Measurements from ENCODE around the gene CACNG3.
"Not testable (repeated sequence)": the region's sequence is repeated elsewhere in the genome, so short reads cannot be mapped to it uniquely, and the experiment has no call there.

CACNG3 gene

GRCh38 chr16:24255456-24256371 lies at the start of gene CACNG3:
Gene CACNG3 (plus strand): TSS chr16:24256335. CDS start chr16:24256755, 420 bp downstream.
- peak; percentile 9 for DNase-seq

GRCh38 chr16:24206926-24207325 lies 49.2 kb upstream of the CACNG3 start:
- DNase-seq = no peak

- no peak for DNase-seq
Observed at GRCh38 chr16:24208710-24209109, 47.4 kb upstream of the CACNG3 start.

DNA sequence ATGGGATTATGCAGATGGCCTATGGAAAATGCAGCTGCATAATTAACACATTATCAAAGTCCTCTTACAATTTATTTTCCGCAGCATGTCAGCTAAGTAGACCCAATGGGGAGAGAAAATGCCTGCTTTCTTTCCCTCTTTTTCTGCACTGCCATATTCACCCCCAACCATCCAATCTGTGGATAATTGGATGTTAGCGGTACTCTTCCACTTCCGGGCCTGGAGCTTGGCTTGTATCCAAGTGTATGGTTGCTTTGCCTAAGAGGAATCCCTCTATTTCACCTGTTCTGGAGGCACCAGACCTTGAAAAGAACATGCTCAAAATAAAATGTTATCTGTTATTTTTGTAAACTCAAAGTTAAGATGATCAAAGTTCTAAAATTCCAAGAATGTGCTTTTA lies 41.1 kb upstream of the CACNG3 start:
- DNase-seq = no peak

DNA sequence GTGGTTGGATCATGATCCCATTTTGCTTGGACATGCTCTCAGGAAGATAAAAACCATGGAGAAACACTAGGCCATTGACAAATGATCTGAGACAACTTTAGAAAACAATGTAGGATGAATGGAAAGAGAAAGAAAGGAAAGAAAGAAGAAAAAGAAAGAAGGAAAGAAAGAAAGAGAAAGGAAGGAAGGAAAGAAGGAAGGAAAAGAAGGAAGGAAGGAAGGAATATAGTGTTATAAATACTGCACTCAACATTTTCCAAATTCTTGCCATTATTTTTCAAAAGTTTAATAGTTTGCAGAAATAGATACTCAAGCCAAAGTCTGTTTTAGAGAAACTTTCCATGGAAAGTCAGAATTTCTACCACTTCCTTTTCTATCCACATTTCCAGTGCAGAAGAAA lies 39.2 kb upstream of the CACNG3 start:
- DNase-seq = no peak

DNA sequence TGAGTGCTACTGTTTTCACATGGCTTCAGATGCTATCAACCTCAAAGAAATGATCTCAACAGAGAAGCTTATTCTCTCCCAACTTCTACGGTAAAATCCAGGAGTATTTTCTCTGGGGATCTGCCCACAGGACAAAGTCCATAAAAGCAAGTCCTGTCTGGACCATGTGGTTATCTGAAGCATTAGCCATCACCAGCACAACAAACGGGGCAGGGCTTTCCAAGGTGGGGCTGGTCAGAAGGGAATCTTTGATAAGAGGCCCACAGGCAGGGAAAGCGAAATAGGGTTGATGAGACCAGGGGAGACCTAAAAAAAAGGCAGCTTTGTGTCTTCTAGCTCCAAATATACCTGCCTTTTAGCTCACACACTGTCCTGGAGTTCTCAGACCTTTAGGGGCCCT lies 38.7 kb upstream of the CACNG3 start:
- no peak for DNase-seq

- no peak for DNase-seq
Observed at GRCh38 chr16:24218299-24218698, 37.8 kb upstream of the CACNG3 start.

- no peak for DNase-seq
Observed at GRCh38 chr16:24221219-24221618, 34.9 kb upstream of the CACNG3 start.

- DNase-seq = no peak
Observed at GRCh38 chr16:24228514-24228913, 27.6 kb upstream of the CACNG3 start.

DNA sequence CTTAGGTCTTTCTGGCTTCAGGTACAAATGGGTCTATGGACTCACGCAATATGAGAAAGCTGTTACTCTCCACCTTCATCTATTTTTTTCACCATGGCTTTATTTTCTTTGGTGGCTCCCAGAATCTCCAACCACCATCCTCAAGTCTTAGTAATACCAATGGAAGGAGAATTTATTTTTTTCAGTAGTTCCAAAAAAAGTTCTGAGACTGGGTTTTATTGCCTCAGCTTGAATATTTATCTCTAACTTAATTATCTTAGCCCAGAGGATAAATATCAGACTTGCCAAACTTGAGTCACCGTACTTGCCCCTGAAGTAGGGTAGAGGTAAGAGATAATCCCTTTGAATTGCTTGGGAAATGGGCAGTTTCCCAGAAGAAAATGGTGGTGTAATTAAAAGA lies 23.2 kb upstream of the CACNG3 start:
- DNase-seq = no peak

DNA sequence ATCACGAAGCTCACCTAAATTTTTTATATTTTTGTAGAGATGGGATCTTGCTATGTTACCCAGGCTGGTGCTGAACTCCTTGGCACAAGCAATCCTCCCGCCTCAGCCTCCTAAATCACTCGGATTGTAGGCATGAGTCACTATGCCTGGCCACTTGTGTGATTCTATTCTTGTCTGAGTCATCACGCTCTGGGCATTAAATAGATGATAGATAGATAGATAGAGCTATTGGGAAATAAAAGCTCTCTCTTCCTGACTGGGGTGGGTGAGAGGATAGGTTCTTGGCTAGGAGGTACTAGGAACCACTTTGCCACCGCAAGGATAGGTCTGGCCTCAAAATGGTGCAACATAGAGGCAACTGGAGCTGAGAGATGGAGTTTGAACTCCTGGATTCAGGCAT lies 21.4 kb upstream of the CACNG3 start:
- DNase-seq = no peak

- DNase-seq = no peak
Observed at GRCh38 chr16:24235806-24236205, 20.3 kb upstream of the CACNG3 start.

- DNase-seq = not testable (repeated sequence)
Observed at GRCh38 chr16:24238846-24239245, 17.3 kb upstream of the CACNG3 start.

- DNase-seq = no peak
Observed at GRCh38 chr16:24246911-24247607, 9.1 kb upstream of the CACNG3 start.

DNA sequence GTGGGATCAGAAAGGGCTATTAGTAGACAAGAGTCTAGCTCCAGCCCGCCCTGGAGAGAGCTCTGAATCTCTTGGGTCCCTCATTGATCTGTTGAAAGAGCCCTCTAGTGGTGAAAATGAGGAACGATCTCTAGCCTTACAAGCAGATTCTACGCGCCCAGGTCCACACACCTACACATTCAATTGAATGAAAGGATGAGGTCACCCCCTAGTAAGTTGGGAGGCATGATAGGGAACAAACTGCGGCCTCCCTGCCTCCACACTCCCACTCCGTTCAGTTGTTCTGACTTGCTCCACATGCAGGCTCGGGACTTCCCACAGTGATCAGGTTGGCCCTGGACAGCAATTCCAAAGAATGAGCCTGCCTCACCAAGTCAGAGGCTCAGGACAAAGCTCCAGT lies 2.9 kb upstream of the CACNG3 start:
- peak; percentile 5 for DNase-seq

- DNase-seq = no peak
Observed at GRCh38 chr16:24257958-24258357, 1.8 kb downstream of the CACNG3 start.

GRCh38 chr16:24258791-24259190 lies 2.7 kb downstream of the CACNG3 start:
- no peak for DNase-seq

DNA sequence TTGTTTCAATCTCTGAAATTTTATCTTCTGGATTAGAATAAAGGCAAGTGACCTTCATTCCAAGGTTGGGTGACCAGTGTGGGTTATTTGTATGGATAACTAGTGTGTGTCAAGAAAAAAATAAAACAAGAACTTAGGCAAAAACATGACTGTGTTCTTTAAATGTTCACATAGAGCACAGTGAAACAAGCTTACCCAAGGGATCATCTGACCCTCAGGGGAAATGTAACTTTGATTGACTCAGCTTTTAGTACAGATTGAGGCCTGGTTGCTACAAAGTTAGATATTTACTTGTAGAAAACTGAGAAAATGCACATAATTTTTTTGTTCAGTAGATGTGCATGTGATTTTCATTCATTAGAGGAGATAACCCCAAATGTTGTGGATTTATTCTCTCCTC lies 6.7 kb downstream of the CACNG3 start:
- no peak for DNase-seq

DNA sequence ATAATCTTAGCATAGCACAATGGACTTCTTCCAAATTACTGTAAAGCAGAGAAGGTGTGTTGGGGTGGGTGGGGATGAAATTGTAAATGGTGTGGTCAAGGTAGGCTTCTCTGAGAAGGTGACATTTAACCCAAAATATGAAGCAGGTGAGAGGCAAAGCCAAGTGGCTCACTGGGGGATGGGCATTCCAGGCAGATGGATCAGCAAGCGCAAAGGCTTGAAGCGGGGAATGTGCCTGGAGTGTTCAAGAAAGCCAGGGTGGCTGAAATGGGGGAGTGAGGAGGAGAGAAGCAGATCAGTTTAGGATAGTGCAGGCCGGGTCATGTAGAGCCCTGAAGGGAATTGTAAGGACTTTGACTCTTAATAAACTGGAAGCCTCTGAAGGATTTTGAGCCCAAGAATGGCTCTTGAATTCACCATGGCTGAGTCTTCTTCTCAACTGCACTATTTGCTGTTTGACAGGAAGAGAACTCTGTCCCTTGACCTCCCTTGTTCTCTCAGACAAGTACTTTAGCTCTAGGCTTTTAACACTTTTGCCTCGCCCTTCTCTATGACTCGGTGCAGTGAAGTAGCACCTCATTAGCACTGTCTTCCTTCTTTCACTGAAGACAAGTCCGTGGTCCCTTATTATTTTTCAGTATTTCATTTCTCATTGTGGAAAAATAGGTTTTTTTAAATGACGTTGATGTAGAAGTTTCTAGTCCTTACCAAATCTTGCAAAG lies 14.7 kb downstream of the CACNG3 start:
- DNase-seq = no peak

GRCh38 chr16:24272379-24272778 lies 16.2 kb downstream of the CACNG3 start:
- no peak for DNase-seq

DNA sequence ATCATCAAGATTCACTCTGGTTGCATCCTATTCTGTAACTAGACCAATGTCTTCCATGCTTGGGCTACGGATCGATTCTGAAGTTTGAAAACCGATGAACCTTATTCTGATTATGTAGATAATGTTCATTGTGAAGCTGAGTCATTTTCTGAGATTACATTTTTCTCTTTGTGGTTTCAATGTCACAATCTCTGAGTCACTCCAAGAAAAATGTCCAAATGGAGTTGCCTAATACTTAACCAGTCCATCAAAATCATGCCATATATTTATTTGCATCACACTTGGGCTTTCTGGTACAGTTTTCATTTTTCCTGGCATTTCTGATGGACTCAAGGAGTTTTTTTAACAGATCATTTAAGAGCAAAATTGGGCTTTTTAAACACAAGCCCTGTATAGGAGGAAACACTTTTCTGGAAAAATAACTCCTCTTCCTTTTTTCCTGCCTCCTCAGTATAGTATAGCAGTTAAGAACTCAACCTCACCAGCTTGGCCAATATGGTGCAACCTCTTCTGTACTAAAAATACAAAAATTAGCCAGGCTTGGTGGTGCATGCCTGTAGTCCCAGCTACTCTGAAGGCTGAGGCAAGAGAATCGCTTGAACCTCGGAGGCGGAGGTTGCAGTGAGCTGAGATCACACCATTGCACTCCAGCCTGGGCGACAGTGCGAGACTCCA lies 17.5 kb downstream of the CACNG3 start:
- DNase-seq = no peak

DNA sequence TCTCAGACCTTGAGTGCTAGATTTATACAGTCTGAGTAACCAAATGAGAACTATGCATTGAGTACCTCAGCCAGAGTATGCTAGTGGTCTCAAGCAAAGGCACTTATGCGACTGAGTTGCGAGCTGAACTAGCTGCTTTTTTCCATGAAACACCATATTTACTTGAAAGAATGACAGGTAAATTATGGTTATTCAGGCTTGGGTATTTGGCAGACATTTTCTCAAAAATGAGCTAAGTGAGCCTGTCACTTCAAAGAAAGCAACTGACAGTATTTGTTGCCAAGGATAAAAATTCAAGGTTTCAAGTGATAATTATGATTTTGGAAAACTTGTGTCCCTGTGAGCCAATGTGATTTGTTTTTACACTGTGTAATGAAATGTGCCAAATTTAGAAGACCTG lies 19.3 kb downstream of the CACNG3 start:
- no peak for DNase-seq

- no peak for DNase-seq
Observed at GRCh38 chr16:24279982-24280515, 23.9 kb downstream of the CACNG3 start.
